GM21825 (cell line): ENCODE measurements around the gene CETN1.
A peak's percentile ranks its signal among the peaks of the same experiment; 100 is the strongest.

Source experiments
- ATAC-seq: cut with Tn5 transposase; IDR thresholded peaks from one replicate; pipeline ENCODE4 v1.9.1; 2021; ENCODE audit warnings: mild to moderate bottlenecking, moderate library complexity; ENCODE audit not compliant: unreplicated experiment

The CETN1 gene

GRCh38 chr18:580154-580553, at the start of gene CETN1:
Gene CETN1, plus strand, starts transcription at chr18:580380. Its CDS starts 29 bp downstream, at chr18:580409.
- no peak for ATAC-seq

- ATAC-seq, result no peak
Observed at GRCh38 chr18:532018-532417, 48.2 kb upstream of the CETN1 start.

- ATAC-seq, result no peak
Observed at GRCh38 chr18:532632-533031, 47.5 kb upstream of the CETN1 start.

GRCh38 chr18:533995-534601, 46.1 kb upstream of the CETN1 start:
- no peak for ATAC-seq

GRCh38 chr18:543447-544078, 36.6 kb upstream of the CETN1 start:
- ATAC-seq, result no peak

- ATAC-seq, result no peak
Observed at GRCh38 chr18:549967-550366, 30.2 kb upstream of the CETN1 start.

GRCh38 chr18:551404-552061, 28.6 kb upstream of the CETN1 start:
- ATAC-seq, result peak; percentile 93

GRCh38 chr18:555705-556457, 24.3 kb upstream of the CETN1 start:
- no peak for ATAC-seq

- ATAC-seq, result no peak
Observed at GRCh38 chr18:564708-565561, 15.2 kb upstream of the CETN1 start.

- no peak for ATAC-seq
Observed at GRCh38 chr18:565562-566061, 14.6 kb upstream of the CETN1 start.

- ATAC-seq, result no peak
Observed at GRCh38 chr18:567122-567521, 13.1 kb upstream of the CETN1 start.

GRCh38 chr18:568731-569130, 11.4 kb upstream of the CETN1 start:
- ATAC-seq, result no peak

GRCh38 chr18:570256-570655, 9.9 kb upstream of the CETN1 start:
- no peak for ATAC-seq

GRCh38 chr18:570697-571096, 9.5 kb upstream of the CETN1 start:
- no peak for ATAC-seq

GRCh38 chr18:572091-572830, 7.9 kb upstream of the CETN1 start:
- no peak for ATAC-seq

GRCh38 chr18:572831-573289, 7.3 kb upstream of the CETN1 start:
- no peak for ATAC-seq

- no peak for ATAC-seq
Observed at GRCh38 chr18:573385-573784, 6.8 kb upstream of the CETN1 start.

- ATAC-seq, result no peak
Observed at GRCh38 chr18:574149-574860, 5.9 kb upstream of the CETN1 start.
